ENCODE measurements around the gene TRIM25. TPM values are rescaled to one million over a fixed set of nuclear protein-coding genes. Genes with fewer than 3 reads are reported as not detected.
"Not testable (repeated sequence)": the region's sequence is repeated elsewhere in the genome, so short reads cannot be mapped to it uniquely, and the experiment has no call there.

The TRIM25 gene
- total RNA-seq, 1 experiment from 2014 or later: 85.6 TPM

GRCh38 chr17:56939869-56940484 lies 26.1 kb upstream of the TRIM25 start:
- H3K4me3 Mint-ChIP-seq (ENCODE audit: unreplicated experiment): no peak overlapping the region
- ChIA-PET POLR2A (no interaction called here), CTCF (interaction anchor here (1.1 to 1.2 kb wide), 2 partner anchors 26 to 120 kb away, joined by 3 to 8 read pairs; partner anchors contain the start of gene TRIM25)
- Histone ChIP-seq H3K27me3 (replicated peaks; ENCODE audit: control insufficient read depth, insufficient read depth, low read length) (no peaks in the 10 kb centered on the region), H3K4me3 (ENCODE audit: low read depth, low read length) (no peak overlapping the region), H3K9me3 (no peaks in the 10 kb centered on the region), H3K4me1 (no peaks in the 10 kb centered on the region), H3K36me3 (ENCODE audit: control insufficient read depth, insufficient read depth, low read length) (peaks cover 8% of the 10 kb centered on the region)
- intact Hi-C loops (cut with micrococcal nuclease; ENCODE audit: unreplicated experiment): loop anchor here (1.0 to 5.0 kb wide), 3 partner anchors 73 to 160 kb away; no protein-coding TSS in a partner anchor
- peaks cover 6% of the 10 kb centered on the region for H3K4me1 Mint-ChIP-seq (ENCODE audit: low read depth, unreplicated experiment)
- no peaks in the 10 kb centered on the region for H3K27me3 Mint-ChIP-seq (ENCODE audit: insufficient read depth, unreplicated experiment)
- no peaks in the 10 kb centered on the region for H3K9me3 Mint-ChIP-seq (ENCODE audit: unreplicated experiment)
- no peak overlapping the region for H3K27ac Mint-ChIP-seq (ENCODE audit: unreplicated experiment)
- TF ChIP-seq CTCF (IDR thresholded peaks at IDR 0.05; ENCODE audit: insufficient read depth in 1 of 2, low read depth in 1 of 2, low read length in 1 of 2, severe bottlenecking in 1 of 2, unreplicated experiment in 1 of 2): peak; percentile 62 to 84
- no TSS peak for BruUV-seq (replicated peaks)
- H3K36me3 Mint-ChIP-seq (ENCODE audit: insufficient read depth, unreplicated experiment): peaks cover 70% of the 10 kb centered on the region
- peak in 1 of 2 experiments; percentile 76 for DNase-seq

GRCh38 chr17:56938206-56938605 lies 24.4 kb upstream of the TRIM25 start:
- BruUV-seq (replicated peaks); H3K9me3 ChIP-seq; H3K27ac Mint-ChIP-seq (ENCODE audit: unreplicated experiment); H3K36me3 ChIP-seq (ENCODE audit: control insufficient read depth, insufficient read depth, low read length); H3K4me3 ChIP-seq (ENCODE audit: low read depth, low read length); H3K9me3 Mint-ChIP-seq (ENCODE audit: unreplicated experiment); H3K27me3 Mint-ChIP-seq (ENCODE audit: insufficient read depth, unreplicated experiment); intact Hi-C loops (cut with micrococcal nuclease; ENCODE audit: unreplicated experiment); H3K27me3 ChIP-seq (replicated peaks; ENCODE audit: control insufficient read depth, insufficient read depth, low read length); H3K4me1 Mint-ChIP-seq (ENCODE audit: low read depth, unreplicated experiment); H3K4me3 Mint-ChIP-seq (ENCODE audit: unreplicated experiment); H3K4me1 ChIP-seq; DNase-seq; POLR2A ChIA-PET: not testable (repeated sequence)
- CTCF ChIA-PET: interaction anchor here (1.1 kb wide), 1 partner anchor 118 kb away, joined by 3 read pairs; no protein-coding TSS in a partner anchor
- H3K36me3 Mint-ChIP-seq (ENCODE audit: insufficient read depth, unreplicated experiment): peaks cover 64% of the 10 kb centered on the region

- Histone ChIP-seq H3K27me3 (replicated peaks; ENCODE audit: control insufficient read depth, insufficient read depth, low read length) (no peaks in the 10 kb centered on the region), H3K4me1 (no peaks in the 10 kb centered on the region), H3K36me3 (ENCODE audit: control insufficient read depth, insufficient read depth, low read length) (peaks cover 3% of the 10 kb centered on the region; the same call in 1 of the 2 replicates), H3K9me3 (no peaks in the 10 kb centered on the region), H3K4me3 (ENCODE audit: low read depth, low read length) (no peak overlapping the region)
- CTCF ChIA-PET: interaction anchor here (1.1 kb wide), 1 partner anchor 118 kb away, joined by 3 read pairs; no protein-coding TSS in a partner anchor
- no peak overlapping the region for H3K27ac Mint-ChIP-seq (ENCODE audit: unreplicated experiment)
- no peaks in the 10 kb centered on the region for H3K9me3 Mint-ChIP-seq (ENCODE audit: unreplicated experiment)
- no TSS peak for BruUV-seq (replicated peaks)
- intact Hi-C loops (cut with micrococcal nuclease; ENCODE audit: unreplicated experiment): no loop called here
- H3K4me3 Mint-ChIP-seq (ENCODE audit: unreplicated experiment): no peak overlapping the region
- H3K27me3 Mint-ChIP-seq (ENCODE audit: insufficient read depth, unreplicated experiment): no peaks in the 10 kb centered on the region
- no peak for DNase-seq
- TF ChIP-seq CTCF (IDR thresholded peaks at IDR 0.05; ENCODE audit: insufficient read depth in 1 of 2, low read depth in 1 of 2, low read length in 1 of 2, severe bottlenecking in 1 of 2, unreplicated experiment in 1 of 2): no peak
- POLR2A ChIA-PET: no interaction called here
- peaks cover 6% of the 10 kb centered on the region for H3K4me1 Mint-ChIP-seq (ENCODE audit: low read depth, unreplicated experiment)
- H3K36me3 Mint-ChIP-seq (ENCODE audit: insufficient read depth, unreplicated experiment): peaks cover 63% of the 10 kb centered on the region
These were observed 23.8 kb upstream of the TRIM25 start for GRCh38 chr17:56937687-56938086.
